Astrocyte of the spinal cord (primary cell): ENCODE data around the gene CLASRP.

ENCODE experiments used
- DNase-seq: peaks from one replicate; pipeline ENCODE4 v3.0.0; 2011; ENCODE audit warnings: low read depth, low spot score
- H3K4me3 ChIP-seq: 2 replicates; pipeline ENCODE4 v1.5.1; 2011; ENCODE audit warnings: low read depth, mild to moderate bottlenecking, low read length, moderate library complexity
- in situ Hi-C: cut with HindIII; loops from 2 replicates; pipeline ENCODE4 v1.10.0; 2017; ENCODE audit warnings: low sequenced_read_pairs
- TF ChIP-seq, protein P1 (sequence below): IDR thresholded peaks from 2 replicates; pipeline ENCODE4 v1.5.1; 2012; ENCODE audit warnings: low read depth, mild to moderate bottlenecking, low read length, inconsistent platforms

Gene CLASRP

DNA sequence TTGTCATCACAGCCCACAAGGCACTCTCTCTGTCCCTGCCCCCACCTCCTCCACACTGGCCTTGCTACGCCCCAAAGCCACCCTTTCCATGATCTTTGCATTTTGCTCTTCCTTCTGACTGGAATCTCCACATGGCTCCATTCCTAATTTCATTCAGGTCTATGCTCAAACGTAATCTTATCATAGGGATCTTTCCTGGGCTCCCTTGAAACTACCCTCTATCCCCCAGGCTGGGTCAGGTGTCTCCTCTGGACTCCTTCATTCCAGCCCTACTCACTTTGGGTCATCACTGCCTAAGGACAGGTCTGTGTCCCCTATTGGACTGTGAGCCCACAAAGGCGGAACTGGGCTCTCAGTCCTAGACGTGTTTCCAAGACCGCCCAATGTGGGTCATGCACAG lies 43.3 kb downstream of the CLASRP start:
- in situ Hi-C loops: no loop called here
- TF ChIP-seq, protein P1, sequence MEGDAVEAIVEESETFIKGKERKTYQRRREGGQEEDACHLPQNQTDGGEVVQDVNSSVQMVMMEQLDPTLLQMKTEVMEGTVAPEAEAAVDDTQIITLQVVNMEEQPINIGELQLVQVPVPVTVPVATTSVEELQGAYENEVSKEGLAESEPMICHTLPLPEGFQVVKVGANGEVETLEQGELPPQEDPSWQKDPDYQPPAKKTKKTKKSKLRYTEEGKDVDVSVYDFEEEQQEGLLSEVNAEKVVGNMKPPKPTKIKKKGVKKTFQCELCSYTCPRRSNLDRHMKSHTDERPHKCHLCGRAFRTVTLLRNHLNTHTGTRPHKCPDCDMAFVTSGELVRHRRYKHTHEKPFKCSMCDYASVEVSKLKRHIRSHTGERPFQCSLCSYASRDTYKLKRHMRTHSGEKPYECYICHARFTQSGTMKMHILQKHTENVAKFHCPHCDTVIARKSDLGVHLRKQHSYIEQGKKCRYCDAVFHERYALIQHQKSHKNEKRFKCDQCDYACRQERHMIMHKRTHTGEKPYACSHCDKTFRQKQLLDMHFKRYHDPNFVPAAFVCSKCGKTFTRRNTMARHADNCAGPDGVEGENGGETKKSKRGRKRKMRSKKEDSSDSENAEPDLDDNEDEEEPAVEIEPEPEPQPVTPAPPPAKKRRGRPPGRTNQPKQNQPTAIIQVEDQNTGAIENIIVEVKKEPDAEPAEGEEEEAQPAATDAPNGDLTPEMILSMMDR: no peak
- DNase-seq: no peak
- H3K4me3 ChIP-seq: no peak overlapping the region

DNA sequence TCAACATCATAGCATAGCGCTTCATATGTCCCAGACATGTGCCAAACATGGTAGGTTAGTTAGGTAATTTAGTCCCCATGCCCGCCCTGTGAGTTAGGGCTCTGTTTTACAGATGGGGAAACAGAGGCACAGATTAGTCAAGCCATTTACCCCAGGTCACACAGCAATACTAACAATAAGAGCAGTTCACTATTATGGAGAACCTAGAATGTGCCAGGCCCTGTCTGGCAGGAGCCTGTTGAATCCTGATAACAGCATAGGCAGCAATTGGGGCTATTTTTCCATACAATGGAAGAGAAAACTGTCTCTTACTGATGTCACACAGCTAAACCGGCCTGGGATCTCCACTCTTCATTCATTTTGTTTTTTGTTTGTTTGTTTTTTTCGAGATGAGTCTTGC lies 47.6 kb downstream of the CLASRP start:
- H3K4me3 ChIP-seq: no peak overlapping the region
- TF ChIP-seq, protein P1: no peak
- no peak for DNase-seq
- in situ Hi-C loops: no loop called here

DNA sequence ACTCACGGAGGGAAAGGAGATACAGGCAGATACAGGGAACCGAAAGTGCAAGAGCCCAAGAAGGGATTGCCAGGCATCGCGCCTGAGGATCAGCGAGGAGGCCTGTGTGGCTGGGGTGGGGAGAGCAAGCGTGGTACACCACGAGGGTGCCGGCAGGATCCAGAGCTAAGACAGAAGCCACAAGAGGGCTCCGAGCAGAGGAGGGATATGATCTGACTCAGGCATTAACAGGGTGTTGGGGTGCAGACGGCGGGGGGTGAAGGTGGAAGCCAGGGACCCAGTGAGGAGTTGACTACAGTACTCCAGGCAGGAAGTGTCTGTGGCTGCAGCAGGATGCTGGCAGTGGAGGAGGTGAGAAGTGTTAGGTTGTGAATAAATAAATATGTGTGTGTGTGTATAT lies 48.7 kb downstream of the CLASRP start:
- H3K4me3 ChIP-seq: no peak overlapping the region
- in situ Hi-C loops: no loop called here
- TF ChIP-seq, protein P1: no peak
- no peak for DNase-seq

DNA sequence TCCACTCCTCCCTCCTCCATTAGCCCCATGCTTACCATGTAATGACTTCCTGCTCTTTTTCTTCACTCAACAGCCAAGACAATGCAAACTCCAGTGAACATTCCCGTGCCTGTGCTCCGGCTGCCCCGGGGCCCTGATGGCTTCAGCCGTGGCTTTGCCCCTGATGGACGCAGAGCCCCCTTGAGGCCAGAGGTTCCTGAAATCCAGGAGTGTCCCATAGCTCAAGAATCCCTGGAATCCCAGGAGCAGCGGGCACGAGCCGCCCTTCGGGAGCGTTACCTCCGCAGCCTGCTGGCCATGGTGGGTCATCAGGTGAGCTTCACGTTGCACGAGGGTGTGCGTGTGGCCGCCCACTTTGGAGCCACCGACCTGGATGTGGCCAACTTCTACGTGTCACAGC lies 51.2 kb downstream of the CLASRP start:
- TF ChIP-seq, protein P1: no peak
- in situ Hi-C loops: no loop called here
- no peak for DNase-seq
- no peak overlapping the region for H3K4me3 ChIP-seq

DNA sequence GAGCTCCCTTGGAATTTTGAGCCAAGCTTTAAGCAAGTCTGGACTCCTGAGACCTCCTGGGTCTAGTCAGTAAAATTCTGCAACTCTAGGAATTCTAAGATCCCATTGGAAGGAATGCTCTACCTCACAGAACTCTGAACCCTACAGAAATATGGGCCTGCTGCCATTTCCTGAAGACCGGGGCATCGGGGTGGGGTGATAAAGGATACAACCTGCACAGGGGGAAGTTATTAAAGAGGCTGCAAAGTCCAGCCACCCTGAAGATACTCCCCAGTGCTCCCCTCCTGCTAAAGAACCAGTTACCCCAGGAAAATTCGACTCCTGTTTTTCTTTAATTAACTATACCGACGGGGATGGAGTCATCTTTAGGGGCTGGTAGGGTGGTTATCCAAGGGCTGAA lies 51.8 kb downstream of the CLASRP start:
- in situ Hi-C loops: no loop called here
- TF ChIP-seq, protein P1: no peak
- H3K4me3 ChIP-seq: no peak overlapping the region
- DNase-seq: no peak

DNA sequence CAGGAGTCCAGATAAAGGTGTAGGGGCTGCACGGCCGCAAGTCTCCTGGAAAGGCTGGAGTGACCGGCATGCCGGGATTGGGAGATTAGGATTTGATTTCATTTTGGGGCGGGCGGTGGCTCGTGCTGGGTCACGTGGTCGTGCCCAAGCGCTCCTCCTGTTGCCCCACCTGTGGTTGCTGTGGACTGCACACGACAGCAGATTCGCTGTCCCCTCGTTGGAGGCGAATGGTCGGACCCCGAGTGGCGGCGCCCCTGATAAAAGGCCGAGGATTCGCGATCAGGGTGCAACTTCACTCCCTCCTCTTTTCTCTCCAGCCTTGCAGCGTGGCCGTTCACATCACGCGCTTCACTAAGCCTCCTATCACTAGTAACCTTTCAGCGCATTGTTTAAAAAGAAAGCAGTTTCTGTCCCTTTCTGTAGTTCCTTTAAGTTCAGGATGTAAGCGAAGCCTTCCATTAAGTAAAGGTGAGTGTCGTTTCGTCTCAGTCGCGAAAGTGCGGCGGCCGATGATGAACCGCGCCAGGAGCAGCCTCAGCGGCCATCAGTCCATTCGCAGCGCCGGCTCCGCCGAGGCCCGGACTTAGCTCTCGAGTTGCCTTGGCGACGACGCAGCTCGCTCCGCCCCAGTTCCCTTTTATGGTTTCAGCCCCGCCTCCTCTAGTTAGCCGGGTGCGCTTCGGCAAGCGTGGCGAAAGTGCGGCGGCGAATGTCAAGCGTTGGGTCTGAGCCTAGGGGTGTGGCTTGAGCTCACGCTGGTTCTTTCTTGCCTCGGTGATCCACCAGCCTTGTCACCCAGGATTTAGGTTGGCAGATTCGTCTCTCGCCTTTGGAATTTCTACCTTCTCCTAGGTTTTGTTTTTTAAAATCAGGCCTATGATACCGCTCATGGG lies 52.4 kb downstream of the CLASRP start:
- peak overlapping the region; percentile 94 for H3K4me3 ChIP-seq
- TF ChIP-seq, protein P1: no peak
- in situ Hi-C loops: no loop called here
- peak; percentile 99 for DNase-seq
